HepG2 (cell line): ENCODE data around the gene CTSD. TPM values are rescaled to one million over a fixed set of nuclear protein-coding genes. Genes with fewer than 3 reads are reported as not detected.

ENCODE experiments used
- ATAC-seq: fragments of 200-7000 bp; cut with Tn5 transposase; 3 replicates; pipeline ENCODE4 v1.9.1; 2020; ENCODE audit warnings: mild to moderate bottlenecking, moderate library complexity
- BruUV-seq: library from RNA; stranded (reverse); fragments of 400-500 nt; replicated peaks from 2 replicates; lab custom pipeline; 2021; lab: Mats Ljungman, UMichigan
- CTCF ChIA-PET: fragments of 300-600 bp; formaldehyde crosslinking; extraction: SDS; loops from one replicate; lab custom pipeline; 2021; ENCODE audit warnings: low total read pairs, inconsistent platforms, low intra/inter-chr PET ratio; lab: Yijun Ruan, JAX
- POLR2A ChIA-PET: fragments of 350-600 bp; sonication (Branson Sonifier 250); formaldehyde crosslinking; loops from one replicate; lab custom pipeline; 2020; ENCODE audit warnings: antibody characterized with exemption, inconsistent platforms; lab: Yijun Ruan, JAX
- DNase-seq: peaks from one replicate; pipeline ENCODE4 v3.0.0-alpha.2; 2015; ENCODE audit warnings: low spot score
- FAIRE-seq: peaks from 3 replicates; lab custom pipeline; 2011; peaks lifted over from hg19 to GRCh38; lab: Jason Lieb, UNC
- H2AFZ ChIP-seq: one replicate; pipeline ENCODE4 v1.6.1; 2011; ENCODE audit warnings: low read length, inconsistent platforms
- H3K27ac ChIP-seq: fragments of 300-600 bp; 3 replicates; pipeline ENCODE4 v1.8.0; 2011; ENCODE audit warnings: mixed run types, mild to moderate bottlenecking, mixed read lengths, low read length, inconsistent platforms; ENCODE audit not compliant: insufficient read depth; ENCODE audit errors: extremely low read length
- H3K27me3 ChIP-seq, 2 experiments: fragments of 200-600 bp in 1 of 2; 2 replicates in 1 of 2; 3 replicates in 1 of 2; pipeline versions ENCODE4 v1.6.0 to v1.8.0; 2011; ENCODE audit warnings: low read length in 2 of 2, mild to moderate bottlenecking in 2 of 2, moderate library complexity in 2 of 2, inconsistent platforms in 1 of 2; ENCODE audit not compliant: insufficient read depth in 2 of 2, control insufficient read depth in 1 of 2
- H3K36me3 ChIP-seq, 2 experiments: fragments of 200-600 bp in 1 of 2; replicated peaks in 1 of 2; 2 replicates in 1 of 2; 3 replicates in 1 of 2; pipeline versions ENCODE4 v1.5.1 to v1.8.0; 2011; ENCODE audit warnings: low read length in 2 of 2, inconsistent platforms in 1 of 2; ENCODE audit not compliant: insufficient read depth in 2 of 2, control insufficient read depth in 1 of 2
- H3K4me1 ChIP-seq: 2 replicates; pipeline ENCODE4 v1.5.1; 2012; ENCODE audit warnings: low read length, inconsistent platforms; ENCODE audit not compliant: insufficient read depth
- H3K4me2 ChIP-seq: 2 replicates; pipeline ENCODE4 v1.6.0; 2011; ENCODE audit warnings: low read depth, low read length, inconsistent platforms
- H3K4me3 ChIP-seq, 3 experiments: fragments of 200-600 bp in 1 of 3; sonication (generic), shearing (Covaris generic) in 1 of 3; replicated peaks in 1 of 3; 2 replicates each; pipeline ENCODE4 v1.5.1; 2011 to 2016; ENCODE audit warnings: low read length in 3 of 3, inconsistent platforms in 2 of 3, low read depth in 2 of 3, mild to moderate bottlenecking in 2 of 3, control low read depth in 1 of 3, mixed read lengths in 1 of 3; ENCODE audit not compliant: insufficient read depth in 1 of 3
- H3K79me2 ChIP-seq: one replicate; pipeline ENCODE4 v1.6.1; 2011; ENCODE audit warnings: low read length, inconsistent platforms; ENCODE audit not compliant: insufficient read depth
- H3K9ac ChIP-seq: 2 replicates; pipeline ENCODE4 v1.6.0; 2011; ENCODE audit warnings: mild to moderate bottlenecking, low read depth, low read length, inconsistent platforms; ENCODE audit not compliant: insufficient read depth
- H3K9me3 ChIP-seq: 2 replicates; pipeline ENCODE4 v1.5.1; 2012; ENCODE audit warnings: mild to moderate bottlenecking, low read length
- H4K20me1 ChIP-seq: 2 replicates; pipeline ENCODE4 v1.6.0; 2011; ENCODE audit warnings: inconsistent platforms, mild to moderate bottlenecking, low read length, moderate library complexity; ENCODE audit not compliant: insufficient read depth
- AGO2 ChIP-seq: fragments of 200-400 bp; formaldehyde crosslinking; optimal IDR thresholded peaks from 2 replicates; pipeline ENCODE3; 2017; ENCODE audit warnings: mild to moderate bottlenecking, low read depth, low read length, moderate library complexity
- CBX2 ChIP-seq, 2 experiments: fragments of 200-600 bp in 1 of 2; sonication (generic); formaldehyde crosslinking in 1 of 2; IDR thresholded peaks; 2 replicates each; pipeline versions ENCODE4 v1.7.0 to v1.8.1; 2018 to 2022; ENCODE audit warnings: low read depth in 2 of 2, low read length in 1 of 2, mild to moderate bottlenecking in 1 of 2, missing genetic modification reagents in 1 of 2
- DNMT1 ChIP-seq: sonication (generic); formaldehyde crosslinking; IDR thresholded peaks from 2 replicates; pipeline ENCODE4 v1.5.1; 2020; ENCODE audit warnings: mild to moderate bottlenecking, missing genetic modification reagents
- IRX3 ChIP-seq: sonication (generic); formaldehyde crosslinking; IDR thresholded peaks from 2 replicates; pipeline ENCODE4 v1.8.1; 2023; ENCODE audit warnings: mild to moderate bottlenecking, low read depth, missing genetic modification reagents, borderline replicate concordance
- KMT2B ChIP-seq: IDR thresholded peaks from 2 replicates; pipeline ENCODE4 v1.6.1; 2016; ENCODE audit warnings: missing genetic modification reagents, missing compliant biosample characterization
- PITX1 ChIP-seq: sonication (generic); formaldehyde crosslinking; IDR thresholded peaks from 2 replicates; pipeline ENCODE4 v1.5.1; 2020; ENCODE audit warnings: mild to moderate bottlenecking, missing genetic modification reagents
- RBFOX2 ChIP-seq: fragments of 200-400 bp; formaldehyde crosslinking; IDR thresholded peaks from 2 replicates; pipeline ENCODE4 v1.6.1; 2017; ENCODE audit warnings: low read depth, mild to moderate bottlenecking, low read length
- TAF1 ChIP-seq: sonication (generic); formaldehyde crosslinking; IDR thresholded peaks from 2 replicates; pipeline ENCODE4 v1.4.0; 2020; ENCODE audit warnings: missing genetic modification reagents
- TMF1 ChIP-seq: sonication (generic); formaldehyde crosslinking; IDR thresholded peaks from 2 replicates; pipeline ENCODE4 v1.8.1; 2022; ENCODE audit warnings: low read depth, missing genetic modification reagents
- ZBTB38 ChIP-seq: sonication (generic); formaldehyde crosslinking; IDR thresholded peaks from 2 replicates; pipeline ENCODE4 v1.5.1; 2020; ENCODE audit warnings: mild to moderate bottlenecking, missing genetic modification reagents
- ZBTB39 ChIP-seq: sonication (generic); formaldehyde crosslinking; IDR thresholded peaks from 2 replicates; pipeline ENCODE4 v1.5.0; 2020; ENCODE audit warnings: missing genetic modification reagents
- ZNF431 ChIP-seq: sonication (generic); formaldehyde crosslinking; IDR thresholded peaks from 2 replicates; pipeline ENCODE4 v1.9.0; 2022; ENCODE audit warnings: missing genetic modification reagents, low read depth, mild to moderate bottlenecking, borderline replicate concordance
- ZNF703 ChIP-seq: sonication (generic); formaldehyde crosslinking; IDR thresholded peaks from 2 replicates; pipeline ENCODE4 v1.5.1; 2020; ENCODE audit warnings: missing genetic modification reagents, mild to moderate bottlenecking, moderate library complexity, borderline replicate concordance
- ZNF878 ChIP-seq: sonication (generic); formaldehyde crosslinking; IDR thresholded peaks from 2 replicates; pipeline ENCODE4 v1.8.1; 2023; ENCODE audit warnings: mild to moderate bottlenecking, missing genetic modification reagents, moderate library complexity
- WGBS: methylation state at CpG from one replicate; pipeline ENCODE4 v1.1.6; 2017; ENCODE audit warnings: low lambda C conversion rate; 5-methylcytosine and 5-hydroxymethylcytosine counted together
- in situ Hi-C: cut with HindIII; loops from 2 replicates; pipeline ENCODE4 v1.10.0; 2017; ENCODE audit warnings: low pct_unique_long_range_greater_than_20kb; ENCODE audit not compliant: extremely low pct_ligation_motif_present
- intact Hi-C: fragments of 100-400 bp; cut with micrococcal nuclease; formaldehyde crosslinking; loops from one replicate; pipeline ENCODE4 v1.10.0; 2022; ENCODE audit not compliant: unreplicated experiment
- polyA plus RNA-seq, 8 experiments: library from polyadenylated mRNA; depleted of rRNA in 3 of 8; stranded (reverse) in 7 of 8; unstranded in 1 of 8; fragments of >200 nt; fragmentation: Illumina TruSeq in 4 of 8; extraction: Trizol in 4 of 8; gene quantifications; 2 replicates each; pipeline versions ENCODE4 v1.2.1 to v1.2.3, GENCODE V29; 2011 to 2016; ENCODE audit warnings: low read depth in 4 of 8, missing spikeins in 1 of 8, mixed read lengths in 1 of 8; ENCODE audit not compliant: insufficient read depth in 1 of 8
- total RNA-seq, 5 experiments: library from RNA; depleted of rRNA; stranded (reverse); fragments of >200 nt; fragmentation: Illumina TruSeq; extraction: Trizol; gene quantifications; 2 replicates each; pipeline ENCODE4 v1.2.3, GENCODE V29; 2016; ENCODE audit warnings: low read depth in 1 of 5
- TF ChIP-seq, protein P1 (sequence below): sonication (generic); formaldehyde crosslinking; IDR thresholded peaks from 2 replicates; pipeline ENCODE4 v1.4.0; 2020; ENCODE audit warnings: missing genetic modification reagents
- TF ChIP-seq, protein P2 (sequence below): sonication (generic); formaldehyde crosslinking; IDR thresholded peaks from 2 replicates; pipeline ENCODE4 v1.4.0; 2020; ENCODE audit warnings: missing genetic modification reagents, mild to moderate bottlenecking, borderline replicate concordance

The CTSD gene
- total and polyA plus RNA-seq, 2 of the 13 experiments (the other 11 are each of a cell fraction or from before 2014, with no cell fraction given), result 143 to 230 TPM

- in situ Hi-C loops, result no loop called here
- no TSS peak for BruUV-seq
- no peak for FAIRE-seq
- TF ChIP-seq ZBTB39 (CRISPR knock-in tag) (no peak), ZNF703 (CRISPR knock-in tag) (no peak), PITX1 (CRISPR knock-in tag) (no peak), TAF1 (no peak), CBX2 (IDR thresholded peaks at IDR 0.05; ENCODE audit: low read depth, low read length) (no peak), CBX2 (CRISPR knock-in tag; IDR thresholded peaks at IDR 0.05; ENCODE audit: low read depth) (no peak), AGO2 (peak; percentile 59), ZNF431 (CRISPR knock-in tag) (no peak), ZBTB38 (CRISPR knock-in tag) (0 out of 2 replicates have a peak, but pooled peaks have one; percentile 25), ZNF878 (CRISPR knock-in tag) (no peak), IRX3 (CRISPR knock-in tag) (no peak), DNMT1 (CRISPR knock-in tag) (no peak), TMF1 (no peak), RBFOX2 (peak; percentile 44; the same call in 1 of the 2 replicates), KMT2B (CRISPR knock-in tag) (no peak)
- TF ChIP-seq, protein P1, sequence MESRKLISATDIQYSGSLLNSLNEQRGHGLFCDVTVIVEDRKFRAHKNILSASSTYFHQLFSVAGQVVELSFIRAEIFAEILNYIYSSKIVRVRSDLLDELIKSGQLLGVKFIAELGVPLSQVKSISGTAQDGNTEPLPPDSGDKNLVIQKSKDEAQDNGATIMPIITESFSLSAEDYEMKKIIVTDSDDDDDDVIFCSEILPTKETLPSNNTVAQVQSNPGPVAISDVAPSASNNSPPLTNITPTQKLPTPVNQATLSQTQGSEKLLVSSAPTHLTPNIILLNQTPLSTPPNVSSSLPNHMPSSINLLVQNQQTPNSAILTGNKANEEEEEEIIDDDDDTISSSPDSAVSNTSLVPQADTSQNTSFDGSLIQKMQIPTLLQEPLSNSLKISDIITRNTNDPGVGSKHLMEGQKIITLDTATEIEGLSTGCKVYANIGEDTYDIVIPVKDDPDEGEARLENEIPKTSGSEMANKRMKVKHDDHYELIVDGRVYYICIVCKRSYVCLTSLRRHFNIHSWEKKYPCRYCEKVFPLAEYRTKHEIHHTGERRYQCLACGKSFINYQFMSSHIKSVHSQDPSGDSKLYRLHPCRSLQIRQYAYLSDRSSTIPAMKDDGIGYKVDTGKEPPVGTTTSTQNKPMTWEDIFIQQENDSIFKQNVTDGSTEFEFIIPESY (CRISPR knock-in tag), result peak; percentile 88
- TF ChIP-seq, protein P2, sequence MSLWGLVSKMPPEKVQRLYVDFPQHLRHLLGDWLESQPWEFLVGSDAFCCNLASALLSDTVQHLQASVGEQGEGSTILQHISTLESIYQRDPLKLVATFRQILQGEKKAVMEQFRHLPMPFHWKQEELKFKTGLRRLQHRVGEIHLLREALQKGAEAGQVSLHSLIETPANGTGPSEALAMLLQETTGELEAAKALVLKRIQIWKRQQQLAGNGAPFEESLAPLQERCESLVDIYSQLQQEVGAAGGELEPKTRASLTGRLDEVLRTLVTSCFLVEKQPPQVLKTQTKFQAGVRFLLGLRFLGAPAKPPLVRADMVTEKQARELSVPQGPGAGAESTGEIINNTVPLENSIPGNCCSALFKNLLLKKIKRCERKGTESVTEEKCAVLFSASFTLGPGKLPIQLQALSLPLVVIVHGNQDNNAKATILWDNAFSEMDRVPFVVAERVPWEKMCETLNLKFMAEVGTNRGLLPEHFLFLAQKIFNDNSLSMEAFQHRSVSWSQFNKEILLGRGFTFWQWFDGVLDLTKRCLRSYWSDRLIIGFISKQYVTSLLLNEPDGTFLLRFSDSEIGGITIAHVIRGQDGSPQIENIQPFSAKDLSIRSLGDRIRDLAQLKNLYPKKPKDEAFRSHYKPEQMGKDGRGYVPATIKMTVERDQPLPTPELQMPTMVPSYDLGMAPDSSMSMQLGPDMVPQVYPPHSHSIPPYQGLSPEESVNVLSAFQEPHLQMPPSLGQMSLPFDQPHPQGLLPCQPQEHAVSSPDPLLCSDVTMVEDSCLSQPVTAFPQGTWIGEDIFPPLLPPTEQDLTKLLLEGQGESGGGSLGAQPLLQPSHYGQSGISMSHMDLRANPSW (CRISPR knock-in tag), result no peak
Observed at GRCh38 chr11:1751999-1752906, 11.5 kb downstream of the CTSD start.

More at GRCh38 chr11:1751999-1752906, 11.5 kb downstream of the CTSD start:
- no peak overlapping the region for H3K27ac ChIP-seq
- H3K36me3 ChIP-seq, result peaks cover 18 to 26% of the 10 kb centered on the region in 2 experiments; a peak in 4 of 5 replicates
- H3K4me3 ChIP-seq, result no peak overlapping the region
- peaks cover 22% of the 10 kb centered on the region; the same call in 1 of the 2 replicates for H3K4me1 ChIP-seq
- H2AFZ ChIP-seq, result no peak overlapping the region
- H3K9ac ChIP-seq, result no peak overlapping the region
- no peak overlapping the region for H3K4me2 ChIP-seq
- no peak for DNase-seq
- ChIA-PET POLR2A (interaction anchor here (1.0 to 1.5 kb wide), 4 partner anchors 10 to 100 kb away, joined by 3 to 6 read pairs (median 6); partner anchors contain the start of gene CTSD), CTCF (no interaction called here)
- H4K20me1 ChIP-seq, result peaks cover 8% of the 10 kb centered on the region
- no peak for ATAC-seq
- WGBS, result 73% methylated on average over 3 of the region's 24 CpGs
- H3K27me3 ChIP-seq, result peaks cover 0 to 2% of the 10 kb centered on the region in 2 experiments; a peak in 1 of 5 replicates
- H3K79me2 ChIP-seq, result no peaks in the 10 kb centered on the region
- intact Hi-C loops, result no loop called here
- H3K9me3 ChIP-seq, result no peaks in the 10 kb centered on the region
